SK-N-MC (cell line): ENCODE data around the gene ZBTB7A.

Experiments used
- DNase-seq: peaks from one replicate; pipeline ENCODE4 v3.0.0-alpha.2; 2011; ENCODE audit warnings: low read depth, low spot score
- H3K27ac ChIP-seq: fragments of 200-600 bp; sonication (generic); 2 replicates; pipeline ENCODE4 v1.5.1; 2016; ENCODE audit warnings: mixed run types
- H3K36me3 ChIP-seq: fragments of 200-600 bp; sonication (generic); 2 replicates; pipeline ENCODE4 v1.6.1; 2017; ENCODE audit warnings: antibody characterized with exemption, low read length, mixed read lengths; ENCODE audit not compliant: insufficient read depth
- H3K4me3 ChIP-seq: fragments of 200-600 bp; sonication (generic); 2 replicates; pipeline ENCODE4 v1.5.1; 2016
- H3K9ac ChIP-seq: fragments of 200-600 bp; sonication (generic); 2 replicates; pipeline ENCODE4 v1.8.0; 2017; ENCODE audit warnings: mixed run types, mixed read lengths; ENCODE audit not compliant: insufficient read length
- H3K9me3 ChIP-seq: fragments of 200-600 bp; sonication (generic); 2 replicates; pipeline ENCODE4 v1.6.1; 2017; ENCODE audit warnings: low read depth, mild to moderate bottlenecking, antibody characterized with exemption, low read length, moderate library complexity, mixed read lengths
- EZH2 ChIP-seq: fragments of 200-600 bp; sonication (generic); IDR thresholded peaks from one replicate; pipeline ENCODE4 v1.6.1; 2017; ENCODE audit warnings: antibody characterized with exemption
- FOXP2 ChIP-seq: optimal IDR thresholded peaks from 2 replicates; pipeline ENCODE3; 2011; ENCODE audit warnings: mild to moderate bottlenecking, moderate library complexity; ENCODE audit not compliant: insufficient read depth; ENCODE audit errors: extremely low read length, control extremely low read depth
- POLR2AphosphoS5 ChIP-seq: IDR thresholded peaks from 2 replicates; pipeline ENCODE4 v1.6.1; 2012; ENCODE audit warnings: mild to moderate bottlenecking, low read depth, low read length, borderline replicate concordance

ZBTB7A gene

GRCh38 chr19:4067396-4068046, 822 bp upstream of the ZBTB7A start:
- Histone ChIP-seq H3K9ac (peak overlapping the region; percentile 81), H3K27ac (peak overlapping the region; percentile 81), H3K36me3 (peaks cover 15% of the 10 kb centered on the region; the same call in 1 of the 2 replicates), H3K9me3 (no peaks in the 10 kb centered on the region), H3K4me3 (peak overlapping the region; percentile 90)
- TF ChIP-seq FOXP2 (no peak), POLR2AphosphoS5 (no peak; the same call in 1 of the 2 replicates), EZH2 (no peak)
- DNase-seq = no peak

- peaks cover 15% of the 10 kb centered on the region; the same call in 1 of the 2 replicates for H3K36me3 ChIP-seq
- H3K4me3 ChIP-seq = peak overlapping the region; percentile 90
- peak overlapping the region; percentile 81 for H3K9ac ChIP-seq
- TF ChIP-seq POLR2AphosphoS5 (peak; percentile 58; the same call in 1 of the 2 replicates), EZH2 (no peak)
- no peaks in the 10 kb centered on the region for H3K9me3 ChIP-seq
- H3K27ac ChIP-seq = peak overlapping the region; percentile 81
- peak; percentile 89 for DNase-seq
These were observed 508 bp downstream of the ZBTB7A start for GRCh38 chr19:4066176-4066606.

- Histone ChIP-seq H3K27ac (no peak overlapping the region), H3K9ac (no peak overlapping the region), H3K4me3 (peak overlapping the region; percentile 90; the same call in 1 of the 2 replicates), H3K9me3 (no peaks in the 10 kb centered on the region), H3K36me3 (peaks cover 15% of the 10 kb centered on the region; the same call in 1 of the 2 replicates)
- no peak for DNase-seq
- TF ChIP-seq FOXP2 (no peak), POLR2AphosphoS5 (no peak), EZH2 (no peak)
These were observed 1.1 kb downstream of the ZBTB7A start for GRCh38 chr19:4065430-4066175.

GRCh38 chr19:4064496-4065260, 2.0 kb downstream of the ZBTB7A start:
- TF ChIP-seq EZH2 (no peak), FOXP2 (no peak), POLR2AphosphoS5 (no peak)
- H3K9me3 ChIP-seq = no peaks in the 10 kb centered on the region
- H3K27ac ChIP-seq = peak overlapping the region; percentile 85
- H3K9ac ChIP-seq = peak overlapping the region; percentile 92
- H3K36me3 ChIP-seq = peaks cover 15% of the 10 kb centered on the region; the same call in 1 of the 2 replicates
- H3K4me3 ChIP-seq = peak overlapping the region; percentile 90
- DNase-seq = no peak

- Histone ChIP-seq H3K27ac (peak overlapping the region; percentile 85), H3K9ac (peak overlapping the region; percentile 92), H3K9me3 (no peaks in the 10 kb centered on the region), H3K36me3 (peaks cover 15% of the 10 kb centered on the region; the same call in 1 of the 2 replicates), H3K4me3 (peak overlapping the region; percentile 90)
- TF ChIP-seq POLR2AphosphoS5 (no peak), EZH2 (no peak), FOXP2 (no peak)
- no peak for DNase-seq
These were observed 2.6 kb downstream of the ZBTB7A start for GRCh38 chr19:4064149-4064495.

- DNase-seq = no peak
These were observed 3.1 kb downstream of the ZBTB7A start for GRCh38 chr19:4063369-4064148.

GRCh38 chr19:4062419-4063368, 4.0 kb downstream of the ZBTB7A start:
- Histone ChIP-seq H3K9me3 (no peaks in the 10 kb centered on the region), H3K9ac (no peak overlapping the region), H3K36me3 (peaks cover 15% of the 10 kb centered on the region; the same call in 1 of the 2 replicates), H3K27ac (peak overlapping the region; percentile 50; the same call in 1 of the 2 replicates), H3K4me3 (peak overlapping the region; percentile 90; the same call in 1 of the 2 replicates)
- TF ChIP-seq POLR2AphosphoS5 = no peak
- no peak for TF ChIP-seq FOXP2
- TF ChIP-seq EZH2 = no peak
- no peak for DNase-seq

More at GRCh38 chr19:4063369-4064148, 3.1 kb downstream of the ZBTB7A start:
- TF ChIP-seq FOXP2 (no peak), EZH2 (no peak), POLR2AphosphoS5 (no peak)
- peaks cover 15% of the 10 kb centered on the region; the same call in 1 of the 2 replicates for H3K36me3 ChIP-seq
- H3K9me3 ChIP-seq = no peaks in the 10 kb centered on the region
- peak overlapping the region; percentile 92 for H3K9ac ChIP-seq
- peak overlapping the region; percentile 90 for H3K4me3 ChIP-seq
- peak overlapping the region; percentile 85 for H3K27ac ChIP-seq
